Tibial nerve (tissue), 4 donors: Measurements from ENCODE around the gene HAUS7. TPM values are rescaled to one million over a fixed set of nuclear protein-coding genes. Genes with fewer than 3 reads are reported as not detected.

Experiments used
- DNase-seq, 2 donors: peaks; one replicate each; pipeline ENCODE4 v3.0.0-alpha.2; 2019; ENCODE audit warnings: low spot score in 2 of 2
- H3K27ac ChIP-seq, 4 donors: fragments of 200-600 bp; sonication (generic) in 3 of 4; one replicate each; pipeline ENCODE4 v1.5.1; 2017 to 2019; ENCODE audit warnings: mild to moderate bottlenecking in 1 of 4
- H3K27me3 ChIP-seq, 2 donors: fragments of 200-600 bp; sonication (generic) in 1 of 2; one replicate each; pipeline versions ENCODE4 v1.5.1 to v1.6.0; 2017 to 2019
- H3K36me3 ChIP-seq, 3 donors: fragments of 200-600 bp; sonication (generic); one replicate each; pipeline ENCODE4 v1.5.1; 2018 to 2019
- H3K4me1 ChIP-seq, 4 donors: fragments of 200-600 bp; sonication (generic) in 3 of 4; one replicate each; pipeline ENCODE4 v1.5.1; 2017 to 2019
- H3K4me3 ChIP-seq, 4 donors: fragments of 200-600 bp; sonication (generic) in 3 of 4; one replicate each; pipeline ENCODE4 v1.5.1; 2017 to 2019; ENCODE audit warnings: mild to moderate bottlenecking in 1 of 4, moderate library complexity in 1 of 4
- H3K9me3 ChIP-seq, 4 donors: fragments of 200-600 bp; sonication (generic) in 3 of 4; one replicate each; pipeline ENCODE4 v1.5.1; 2017 to 2019
- EP300 ChIP-seq, 2 donors: sonication (generic); formaldehyde crosslinking; IDR thresholded peaks; one replicate each; pipeline ENCODE4 v1.6.1; 2017; ENCODE audit warnings: antibody characterized with exemption in 2 of 2, mild to moderate bottlenecking in 1 of 2
- POLR2A ChIP-seq, 2 donors: fragments of 450-650 bp; IDR thresholded peaks; one replicate each; pipeline ENCODE4 v1.6.1; 2017; ENCODE audit warnings: antibody characterized with exemption in 2 of 2, mild to moderate bottlenecking in 2 of 2, moderate library complexity in 2 of 2
- WGBS, 2 donors: methylation state at CpG; one replicate each; pipeline ENCODE4 v1.1.5; 2018; 5-methylcytosine and 5-hydroxymethylcytosine counted together
- total RNA-seq, 4 donors: library from RNA; depleted of rRNA; stranded (reverse); fragments of >200 nt; gene quantifications; one replicate each; pipeline ENCODE4 v1.1.0, GENCODE V29; 2016
- TF ChIP-seq, protein P1 (sequence below), 5 experiments: fragments of 200-600 bp in 3 of 5; fragments of 450-650 bp in 2 of 5; sonication (generic) in 3 of 5; IDR thresholded peaks; one replicate each; pipeline ENCODE4 v1.5.1; 2016 to 2019; ENCODE audit warnings: antibody characterized with exemption in 5 of 5, mild to moderate bottlenecking in 3 of 5, moderate library complexity in 2 of 5

Gene HAUS7
- total RNA-seq, 4 donors from 2014 or later = 27.8 to 79.8 (median 30.6) TPM

DNA sequence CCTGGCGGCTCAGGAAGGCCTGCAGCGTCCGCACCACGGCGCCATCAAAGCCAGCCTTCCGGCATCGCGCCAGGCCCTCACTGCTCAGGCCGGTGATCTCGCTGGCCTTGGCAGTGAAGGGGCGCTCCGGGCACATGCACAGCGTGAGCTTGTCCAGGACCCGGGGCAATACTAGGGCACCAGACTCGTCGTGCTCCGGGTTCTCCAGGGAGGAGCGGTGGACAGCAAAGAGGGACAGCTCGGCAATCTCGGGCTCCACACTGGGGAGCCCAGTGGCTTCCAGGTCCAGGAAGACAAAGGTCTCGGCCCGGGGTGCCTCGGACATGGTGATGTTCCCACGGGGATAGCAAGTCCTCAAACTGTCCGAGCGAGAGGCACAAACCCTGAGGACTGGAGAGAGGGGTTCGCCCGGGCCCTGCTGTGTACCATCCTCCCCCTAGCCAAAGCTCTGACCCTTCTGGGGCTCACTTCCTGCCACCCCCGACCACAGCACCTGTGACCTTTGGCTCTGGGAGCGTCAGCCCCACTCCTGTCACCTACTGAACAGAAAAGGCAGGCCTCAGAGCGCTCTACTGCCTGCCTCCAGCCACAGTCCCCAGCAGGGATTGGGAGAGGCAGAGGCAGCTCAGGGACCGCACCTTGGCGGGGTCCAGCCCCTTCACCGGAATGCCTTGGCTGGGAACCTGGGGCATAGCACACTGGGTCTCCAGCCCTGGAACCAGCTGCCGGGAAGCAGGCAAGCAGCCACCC is 25.1 kb downstream of the HAUS7 start:
- no peaks in the 10 kb centered on the region for H3K4me1 ChIP-seq
- H3K27ac ChIP-seq = no peak overlapping the region
- no peaks in the 10 kb centered on the region for H3K9me3 ChIP-seq
- 60 to 91% methylated on average over 5 to 16 of the region's 35 CpGs for WGBS, 2 donors
- H3K27me3 ChIP-seq = no peaks in the 10 kb centered on the region
- no peak for DNase-seq
- no peak for TF ChIP-seq POLR2A (IDR thresholded peaks at IDR 0.05)
- TF ChIP-seq EP300 (IDR thresholded peaks at IDR 0.05) = no peak
- TF ChIP-seq, protein P1, sequence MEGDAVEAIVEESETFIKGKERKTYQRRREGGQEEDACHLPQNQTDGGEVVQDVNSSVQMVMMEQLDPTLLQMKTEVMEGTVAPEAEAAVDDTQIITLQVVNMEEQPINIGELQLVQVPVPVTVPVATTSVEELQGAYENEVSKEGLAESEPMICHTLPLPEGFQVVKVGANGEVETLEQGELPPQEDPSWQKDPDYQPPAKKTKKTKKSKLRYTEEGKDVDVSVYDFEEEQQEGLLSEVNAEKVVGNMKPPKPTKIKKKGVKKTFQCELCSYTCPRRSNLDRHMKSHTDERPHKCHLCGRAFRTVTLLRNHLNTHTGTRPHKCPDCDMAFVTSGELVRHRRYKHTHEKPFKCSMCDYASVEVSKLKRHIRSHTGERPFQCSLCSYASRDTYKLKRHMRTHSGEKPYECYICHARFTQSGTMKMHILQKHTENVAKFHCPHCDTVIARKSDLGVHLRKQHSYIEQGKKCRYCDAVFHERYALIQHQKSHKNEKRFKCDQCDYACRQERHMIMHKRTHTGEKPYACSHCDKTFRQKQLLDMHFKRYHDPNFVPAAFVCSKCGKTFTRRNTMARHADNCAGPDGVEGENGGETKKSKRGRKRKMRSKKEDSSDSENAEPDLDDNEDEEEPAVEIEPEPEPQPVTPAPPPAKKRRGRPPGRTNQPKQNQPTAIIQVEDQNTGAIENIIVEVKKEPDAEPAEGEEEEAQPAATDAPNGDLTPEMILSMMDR (IDR thresholded peaks at IDR 0.05) = no peak
- no peak overlapping the region for H3K4me3 ChIP-seq
- peaks cover 0 to 22% (median 0%) of the 10 kb centered on the region in 3 donors for H3K36me3 ChIP-seq

DNA sequence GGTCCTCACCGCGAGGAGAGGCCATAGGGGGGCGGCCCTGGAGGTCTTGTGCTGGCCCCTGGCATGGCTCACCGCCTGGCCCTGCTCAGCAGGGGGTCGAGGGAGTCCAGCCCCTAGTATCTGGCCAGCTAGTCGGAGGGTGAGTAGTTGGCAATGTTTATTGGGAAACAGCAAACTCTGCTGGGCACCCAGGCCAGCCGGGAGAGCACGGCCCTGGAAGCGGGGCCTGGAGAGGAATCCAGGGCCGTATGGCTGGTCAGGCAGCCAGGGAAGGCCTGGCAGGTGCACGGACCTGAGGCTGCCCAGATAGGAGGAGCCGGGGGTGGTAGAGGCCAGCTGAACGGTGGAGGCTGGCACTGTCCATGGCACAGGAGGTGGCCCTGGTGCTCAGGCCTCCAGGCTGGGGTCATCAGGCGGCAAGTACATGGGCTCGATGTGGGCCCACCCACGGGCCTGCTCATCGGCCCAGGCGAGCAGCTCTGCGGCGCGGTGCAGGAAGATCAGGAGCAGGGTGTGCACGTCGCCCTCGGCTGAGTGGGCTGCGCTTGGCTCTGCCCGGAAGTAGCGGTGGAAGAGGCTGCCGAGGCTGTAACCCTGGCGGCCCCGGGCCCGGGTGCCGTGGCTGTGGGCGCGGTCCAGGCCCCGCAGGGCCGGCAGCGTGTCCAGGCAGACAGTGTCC is 25.9 kb downstream of the HAUS7 start:
- H3K4me3 ChIP-seq = no peak overlapping the region
- H3K27ac ChIP-seq = no peak overlapping the region
- whole genome bisulfite sequencing, 2 donors = 71 to 92% methylated on average over 11 to 19 of the region's 37 CpGs
- H3K36me3 ChIP-seq = peaks cover 0 to 14% (median 0%) of the 10 kb centered on the region in 3 donors
- no peaks in the 10 kb centered on the region for H3K4me1 ChIP-seq
- H3K9me3 ChIP-seq = no peaks in the 10 kb centered on the region
- no peaks in the 10 kb centered on the region for H3K27me3 ChIP-seq
- TF ChIP-seq EP300 (IDR thresholded peaks at IDR 0.05) (no peak), POLR2A (IDR thresholded peaks at IDR 0.05) (no peak)
- TF ChIP-seq, protein P1 (IDR thresholded peaks at IDR 0.05) = no peak
- no peak for DNase-seq

DNA sequence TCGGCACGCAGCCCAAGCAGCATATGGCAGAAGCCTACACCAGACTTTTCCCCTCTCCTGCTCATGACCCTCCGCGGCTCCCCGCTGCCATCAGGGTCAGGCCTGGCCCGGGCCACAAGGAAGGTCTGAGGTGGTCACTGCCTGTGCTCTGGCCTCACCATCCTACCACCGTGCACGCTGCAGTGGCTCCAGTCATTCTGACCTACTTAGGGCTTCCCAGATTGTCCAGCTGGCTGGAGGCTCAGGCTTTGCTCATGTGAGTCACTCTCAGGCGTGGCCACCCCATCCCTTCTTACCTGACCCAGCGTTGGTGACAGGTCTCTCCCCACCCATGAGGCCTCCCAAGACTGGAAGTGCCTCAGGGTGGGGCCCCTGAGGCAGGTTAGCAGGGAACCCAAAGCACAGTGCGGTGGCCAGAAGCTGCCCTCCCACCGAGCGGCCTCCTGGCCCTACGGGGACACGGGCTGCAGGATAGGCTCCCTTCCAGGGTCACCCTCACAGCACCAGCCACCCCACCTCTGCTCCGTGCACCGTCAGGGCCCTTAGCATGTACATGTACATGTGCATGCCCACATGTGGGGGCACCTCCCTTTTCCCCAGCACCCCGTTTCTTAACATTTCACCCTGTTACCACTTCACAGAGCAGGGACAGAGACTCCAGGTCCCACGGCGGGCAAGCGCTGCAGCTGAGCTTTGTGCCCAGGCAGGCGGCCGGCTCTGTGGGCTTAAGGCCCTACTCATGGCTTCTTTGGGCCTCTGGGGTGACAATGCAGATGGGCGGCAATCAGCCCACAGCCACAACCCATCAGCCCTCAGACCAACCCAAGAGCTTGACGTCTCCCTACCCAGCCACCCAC is 26.7 kb downstream of the HAUS7 start:
- Histone ChIP-seq H3K36me3 (peaks cover 0 to 8% (median 0%) of the 10 kb centered on the region in 3 donors), H3K4me1 (no peaks in the 10 kb centered on the region), H3K27me3 (no peaks in the 10 kb centered on the region), H3K27ac (no peak overlapping the region), H3K9me3 (no peaks in the 10 kb centered on the region), H3K4me3 (no peak overlapping the region)
- WGBS, 2 donors = 80 to 91% methylated on average over 18 to 24 of the region's 25 CpGs
- TF ChIP-seq EP300 (IDR thresholded peaks at IDR 0.05) (no peak), POLR2A (IDR thresholded peaks at IDR 0.05) (no peak)
- TF ChIP-seq, protein P1 (IDR thresholded peaks at IDR 0.05) = no peak
- no peak for DNase-seq

DNA sequence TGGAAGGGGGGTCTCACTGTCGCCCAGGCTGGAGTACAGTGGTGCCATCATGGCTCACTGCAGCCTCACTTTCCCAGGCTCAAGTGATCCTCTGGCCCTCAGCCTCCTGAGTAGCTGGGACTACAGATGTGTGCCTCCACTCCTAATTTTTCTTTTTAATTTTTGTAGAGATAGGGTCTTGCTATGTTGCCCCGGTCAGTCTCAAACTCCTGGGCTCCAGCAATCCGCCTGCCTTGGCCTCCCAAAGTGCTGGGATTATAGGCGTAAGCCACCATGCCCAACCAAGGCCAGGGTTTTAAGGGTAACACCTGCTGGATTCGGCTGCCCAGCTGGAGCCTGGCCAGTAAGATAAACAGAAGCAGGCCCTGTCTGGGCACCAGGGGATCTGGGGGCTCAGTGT is 27.9 kb downstream of the HAUS7 start:
- DNase-seq = no peak
- Histone ChIP-seq H3K27me3 (no peaks in the 10 kb centered on the region), H3K36me3 (peaks cover 0 to 7% (median 0%) of the 10 kb centered on the region in 3 donors), H3K4me3 (no peak overlapping the region), H3K9me3 (no peaks in the 10 kb centered on the region), H3K27ac (no peak overlapping the region), H3K4me1 (no peaks in the 10 kb centered on the region)
- TF ChIP-seq, protein P1 (IDR thresholded peaks at IDR 0.05) = no peak
- no peak for TF ChIP-seq POLR2A (IDR thresholded peaks at IDR 0.05)
- 74 to 77% methylated on average over 5 of the region's 5 CpGs for WGBS, 2 donors
